Measurements from ENCODE around the gene C6orf15.

Gene C6orf15

GRCh38 chr6:31145386-31145785 is 33.0 kb upstream of the C6orf15 start:
- DNase-seq (ENCODE audit: extremely low read depth, insufficient read length), result no peak
- Histone ChIP-seq H3K4me3 (replicated peaks; ENCODE audit: low read depth, low read length) (no peak overlapping the region), H3K36me3 (ENCODE audit: control insufficient read depth, insufficient read depth, low read length) (peaks cover 14% of the 10 kb centered on the region), H3K27me3 (replicated peaks; ENCODE audit: control insufficient read depth, insufficient read depth, low read length) (no peaks in the 10 kb centered on the region)
- no peak for TF ChIP-seq CTCF (IDR thresholded peaks at IDR 0.05; ENCODE audit: insufficient read depth, low read length, poor library complexity, severe bottlenecking)

- peaks cover 13% of the 10 kb centered on the region for H3K36me3 ChIP-seq (ENCODE audit: control insufficient read depth, insufficient read depth, low read length)
- H3K4me3 ChIP-seq (replicated peaks; ENCODE audit: low read depth, low read length), result no peak overlapping the region
- TF ChIP-seq CTCF (IDR thresholded peaks at IDR 0.05; ENCODE audit: insufficient read depth, low read length, poor library complexity, severe bottlenecking), result no peak
- no peaks in the 10 kb centered on the region for H3K27me3 ChIP-seq (replicated peaks; ENCODE audit: control insufficient read depth, insufficient read depth, low read length)
- DNase-seq (ENCODE audit: extremely low read depth, insufficient read length), result no peak
Measured at GRCh38 chr6:31144970-31145340, 32.6 kb upstream of the C6orf15 start.

GRCh38 chr6:31144296-31144969 is 32.1 kb upstream of the C6orf15 start:
- Histone ChIP-seq H3K4me3 (replicated peaks; ENCODE audit: low read depth, low read length) (no peak overlapping the region), H3K36me3 (ENCODE audit: control insufficient read depth, insufficient read depth, low read length) (peaks cover 11% of the 10 kb centered on the region), H3K27me3 (replicated peaks; ENCODE audit: control insufficient read depth, insufficient read depth, low read length) (no peaks in the 10 kb centered on the region)
- TF ChIP-seq CTCF (IDR thresholded peaks at IDR 0.05; ENCODE audit: insufficient read depth, low read length, poor library complexity, severe bottlenecking), result no peak
- DNase-seq (ENCODE audit: extremely low read depth, insufficient read length), result no peak

DNA sequence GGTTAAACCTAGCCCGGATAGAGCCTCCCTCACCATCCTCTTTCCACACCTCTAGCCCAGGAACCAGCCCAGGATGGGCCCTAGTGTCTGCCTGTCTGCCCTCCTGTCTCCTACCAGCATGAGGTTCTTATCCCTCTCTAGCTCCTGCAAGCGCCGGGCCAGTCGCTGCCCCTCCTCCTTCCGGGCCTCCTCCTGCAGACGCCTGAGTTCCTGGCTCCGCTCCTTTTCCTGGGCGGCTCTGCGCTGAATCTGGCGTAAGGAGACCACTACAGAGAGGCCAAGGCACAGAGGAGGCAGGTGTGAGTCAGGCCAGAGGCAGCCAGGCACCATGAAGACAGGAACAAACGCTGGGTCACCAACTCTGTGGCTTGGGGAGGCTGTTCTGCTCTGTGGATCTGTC is 30.8 kb upstream of the C6orf15 start:
- no peak for DNase-seq (ENCODE audit: extremely low read depth, insufficient read length)
- no peak for TF ChIP-seq CTCF (IDR thresholded peaks at IDR 0.05; ENCODE audit: insufficient read depth, low read length, poor library complexity, severe bottlenecking)
- Histone ChIP-seq H3K4me3 (replicated peaks; ENCODE audit: low read depth, low read length) (no peak overlapping the region), H3K27me3 (replicated peaks; ENCODE audit: control insufficient read depth, insufficient read depth, low read length) (no peaks in the 10 kb centered on the region), H3K36me3 (ENCODE audit: control insufficient read depth, insufficient read depth, low read length) (peaks cover 9% of the 10 kb centered on the region)

GRCh38 chr6:31142361-31142761 is 30.0 kb upstream of the C6orf15 start:
- H3K27me3 ChIP-seq (replicated peaks; ENCODE audit: control insufficient read depth, insufficient read depth, low read length), result no peaks in the 10 kb centered on the region
- no peak for TF ChIP-seq CTCF (IDR thresholded peaks at IDR 0.05; ENCODE audit: insufficient read depth, low read length, poor library complexity, severe bottlenecking)
- H3K36me3 ChIP-seq (ENCODE audit: control insufficient read depth, insufficient read depth, low read length), result peaks cover 8% of the 10 kb centered on the region
- no peak for DNase-seq (ENCODE audit: extremely low read depth, insufficient read length)
- no peak overlapping the region for H3K4me3 ChIP-seq (replicated peaks; ENCODE audit: low read depth, low read length)

DNA sequence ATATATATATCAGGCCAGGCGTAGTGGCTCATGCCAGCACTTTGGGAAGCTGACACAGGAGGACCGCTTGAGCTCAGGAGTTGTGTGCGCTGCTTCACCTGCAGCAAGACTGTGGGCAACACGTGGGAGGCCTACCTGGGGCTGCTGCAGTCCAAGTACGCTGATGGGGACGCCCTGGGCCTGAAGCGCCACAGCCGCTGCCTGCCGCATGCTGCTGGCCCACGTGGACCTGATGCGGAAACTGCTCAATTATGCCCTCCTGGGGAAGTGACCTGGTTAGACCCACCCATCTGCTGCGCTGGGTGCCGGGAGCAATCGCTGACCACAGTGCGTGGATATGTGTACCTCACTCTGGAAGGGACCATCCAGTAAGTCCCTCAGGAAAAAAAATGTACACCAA is 28.3 kb upstream of the C6orf15 start:
- TF ChIP-seq CTCF (IDR thresholded peaks at IDR 0.05; ENCODE audit: insufficient read depth, low read length, poor library complexity, severe bottlenecking), result no peak
- DNase-seq (ENCODE audit: extremely low read depth, insufficient read length), result no peak
- Histone ChIP-seq H3K27me3 (replicated peaks; ENCODE audit: control insufficient read depth, insufficient read depth, low read length) (no peaks in the 10 kb centered on the region), H3K36me3 (ENCODE audit: control insufficient read depth, insufficient read depth, low read length) (peaks cover 8% of the 10 kb centered on the region), H3K4me3 (replicated peaks; ENCODE audit: low read depth, low read length) (no peak overlapping the region)
